ENCODE results near the gene GNAZ.

The GNAZ gene

DNA sequence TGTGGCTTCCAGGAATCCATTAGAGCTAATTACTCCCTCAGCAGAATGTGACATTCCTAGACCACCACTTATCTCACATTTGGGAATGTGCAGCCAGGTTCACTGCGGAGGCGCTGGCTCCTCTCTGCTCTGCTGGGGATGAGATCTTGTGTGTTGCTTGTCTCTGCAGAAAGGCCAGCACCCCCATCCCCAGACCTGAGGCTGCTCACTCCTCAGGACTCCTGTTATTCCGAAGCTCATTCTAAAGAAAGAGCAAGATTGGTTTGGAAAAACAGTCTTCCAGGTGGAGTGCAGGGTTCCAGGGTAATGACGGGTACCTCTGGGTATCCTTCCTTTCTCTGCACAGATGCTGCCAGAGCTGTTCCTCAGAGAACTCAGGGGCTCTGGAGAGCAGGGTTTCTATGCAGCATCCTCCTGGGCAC lies 50.7 kb downstream of the GNAZ start:
- DNase-seq (ENCODE audit: low read depth in 1 of 2, low spot score in 1 of 2), result no peak
- H3K27me3 ChIP-seq (ENCODE audit: insufficient read depth, poor library complexity, severe bottlenecking), result no peaks in the 10 kb centered on the region
- TF ChIP-seq POLR2AphosphoS5 (IDR thresholded peaks at IDR 0.05; ENCODE audit: low read depth) (no peak), SPI1 (IDR thresholded peaks at IDR 0.05; ENCODE audit: borderline replicate concordance, low read depth) (no peak), GABPA (IDR thresholded peaks at IDR 0.05; ENCODE audit: low read depth) (no peak)
- TF ChIP-seq, protein P1, sequence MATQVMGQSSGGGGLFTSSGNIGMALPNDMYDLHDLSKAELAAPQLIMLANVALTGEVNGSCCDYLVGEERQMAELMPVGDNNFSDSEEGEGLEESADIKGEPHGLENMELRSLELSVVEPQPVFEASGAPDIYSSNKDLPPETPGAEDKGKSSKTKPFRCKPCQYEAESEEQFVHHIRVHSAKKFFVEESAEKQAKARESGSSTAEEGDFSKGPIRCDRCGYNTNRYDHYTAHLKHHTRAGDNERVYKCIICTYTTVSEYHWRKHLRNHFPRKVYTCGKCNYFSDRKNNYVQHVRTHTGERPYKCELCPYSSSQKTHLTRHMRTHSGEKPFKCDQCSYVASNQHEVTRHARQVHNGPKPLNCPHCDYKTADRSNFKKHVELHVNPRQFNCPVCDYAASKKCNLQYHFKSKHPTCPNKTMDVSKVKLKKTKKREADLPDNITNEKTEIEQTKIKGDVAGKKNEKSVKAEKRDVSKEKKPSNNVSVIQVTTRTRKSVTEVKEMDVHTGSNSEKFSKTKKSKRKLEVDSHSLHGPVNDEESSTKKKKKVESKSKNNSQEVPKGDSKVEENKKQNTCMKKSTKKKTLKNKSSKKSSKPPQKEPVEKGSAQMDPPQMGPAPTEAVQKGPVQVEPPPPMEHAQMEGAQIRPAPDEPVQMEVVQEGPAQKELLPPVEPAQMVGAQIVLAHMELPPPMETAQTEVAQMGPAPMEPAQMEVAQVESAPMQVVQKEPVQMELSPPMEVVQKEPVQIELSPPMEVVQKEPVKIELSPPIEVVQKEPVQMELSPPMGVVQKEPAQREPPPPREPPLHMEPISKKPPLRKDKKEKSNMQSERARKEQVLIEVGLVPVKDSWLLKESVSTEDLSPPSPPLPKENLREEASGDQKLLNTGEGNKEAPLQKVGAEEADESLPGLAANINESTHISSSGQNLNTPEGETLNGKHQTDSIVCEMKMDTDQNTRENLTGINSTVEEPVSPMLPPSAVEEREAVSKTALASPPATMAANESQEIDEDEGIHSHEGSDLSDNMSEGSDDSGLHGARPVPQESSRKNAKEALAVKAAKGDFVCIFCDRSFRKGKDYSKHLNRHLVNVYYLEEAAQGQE (IDR thresholded peaks at IDR 0.05; ENCODE audit: insufficient replicate concordance, low read depth), result no peak
- TF ChIP-seq, protein P2, sequence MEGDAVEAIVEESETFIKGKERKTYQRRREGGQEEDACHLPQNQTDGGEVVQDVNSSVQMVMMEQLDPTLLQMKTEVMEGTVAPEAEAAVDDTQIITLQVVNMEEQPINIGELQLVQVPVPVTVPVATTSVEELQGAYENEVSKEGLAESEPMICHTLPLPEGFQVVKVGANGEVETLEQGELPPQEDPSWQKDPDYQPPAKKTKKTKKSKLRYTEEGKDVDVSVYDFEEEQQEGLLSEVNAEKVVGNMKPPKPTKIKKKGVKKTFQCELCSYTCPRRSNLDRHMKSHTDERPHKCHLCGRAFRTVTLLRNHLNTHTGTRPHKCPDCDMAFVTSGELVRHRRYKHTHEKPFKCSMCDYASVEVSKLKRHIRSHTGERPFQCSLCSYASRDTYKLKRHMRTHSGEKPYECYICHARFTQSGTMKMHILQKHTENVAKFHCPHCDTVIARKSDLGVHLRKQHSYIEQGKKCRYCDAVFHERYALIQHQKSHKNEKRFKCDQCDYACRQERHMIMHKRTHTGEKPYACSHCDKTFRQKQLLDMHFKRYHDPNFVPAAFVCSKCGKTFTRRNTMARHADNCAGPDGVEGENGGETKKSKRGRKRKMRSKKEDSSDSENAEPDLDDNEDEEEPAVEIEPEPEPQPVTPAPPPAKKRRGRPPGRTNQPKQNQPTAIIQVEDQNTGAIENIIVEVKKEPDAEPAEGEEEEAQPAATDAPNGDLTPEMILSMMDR (IDR thresholded peaks at IDR 0.05; ENCODE audit: insufficient read depth, low read length), result no peak
- no peak overlapping the region for H3K27ac ChIP-seq (replicated peaks)
- H3K4me3 ChIP-seq (replicated peaks; ENCODE audit: insufficient read depth, low read length), result no peak overlapping the region

DNA sequence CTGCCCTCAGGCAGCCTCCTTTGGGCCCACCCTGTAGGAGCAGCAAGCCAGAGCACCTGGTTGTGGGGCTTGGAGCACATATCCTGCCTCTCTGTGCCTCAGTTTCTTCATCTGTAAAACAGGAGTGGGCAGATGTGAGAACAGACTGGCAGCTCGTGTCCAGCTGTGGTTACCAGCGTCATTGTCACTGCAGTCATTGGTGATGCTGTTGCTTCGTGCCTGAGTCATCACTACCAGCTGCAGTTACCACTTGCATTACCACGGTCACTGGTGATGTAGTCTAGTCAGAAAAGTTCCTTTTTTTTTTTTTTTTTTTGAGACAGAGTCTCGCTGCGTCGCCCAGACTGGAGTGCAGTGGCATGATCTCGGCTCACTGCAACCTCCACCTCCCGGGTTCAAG lies 51.1 kb downstream of the GNAZ start:
- Histone ChIP-seq H3K27ac (replicated peaks) (no peak overlapping the region), H3K4me3 (replicated peaks; ENCODE audit: insufficient read depth, low read length) (no peak overlapping the region), H3K27me3 (ENCODE audit: insufficient read depth, poor library complexity, severe bottlenecking) (no peaks in the 10 kb centered on the region)
- no peak for DNase-seq (ENCODE audit: low read depth in 1 of 2, low spot score in 1 of 2)
- TF ChIP-seq, protein P2 (IDR thresholded peaks at IDR 0.05; ENCODE audit: insufficient read depth, low read length), result no peak
- TF ChIP-seq GABPA (IDR thresholded peaks at IDR 0.05; ENCODE audit: low read depth) (no peak), SPI1 (IDR thresholded peaks at IDR 0.05; ENCODE audit: borderline replicate concordance, low read depth) (no peak), POLR2AphosphoS5 (IDR thresholded peaks at IDR 0.05; ENCODE audit: low read depth) (no peak)

DNA sequence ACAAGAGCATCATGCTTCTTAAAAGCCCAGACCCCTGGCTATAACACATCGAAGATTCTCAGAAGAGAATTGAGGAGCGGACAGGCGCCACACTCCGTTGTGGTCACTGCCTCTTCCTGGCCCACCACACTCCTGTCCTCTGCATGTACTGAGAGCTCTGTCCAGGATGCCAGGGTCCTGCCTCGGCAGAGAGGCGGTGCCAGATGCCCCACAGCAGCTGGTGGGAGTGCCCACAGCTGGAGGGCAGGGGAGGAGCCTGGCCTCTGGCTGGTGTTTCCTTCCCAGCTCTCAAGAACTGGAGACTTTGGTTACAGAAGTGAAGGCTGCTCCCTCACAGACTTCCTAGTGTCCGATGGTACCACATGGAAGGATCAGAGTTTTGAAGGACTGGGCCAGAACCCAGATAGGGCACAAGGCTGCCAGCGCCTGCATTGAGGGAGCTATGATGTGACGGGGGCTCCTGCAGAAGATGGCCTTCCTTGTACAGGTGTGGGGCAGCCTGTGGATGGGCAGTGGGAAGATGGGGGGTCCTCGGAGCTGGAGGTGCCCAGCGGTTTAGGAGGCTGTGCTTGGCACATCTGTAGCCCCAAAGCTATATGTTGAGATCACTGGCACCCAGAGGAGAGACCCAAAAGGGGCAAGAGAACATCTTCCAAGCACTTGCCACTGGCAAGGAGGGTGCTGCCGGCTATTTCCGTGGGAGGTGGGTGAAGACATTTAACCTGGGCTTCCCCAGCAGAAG lies 52.1 kb downstream of the GNAZ start:
- H3K27ac ChIP-seq (replicated peaks), result no peak overlapping the region
- no peaks in the 10 kb centered on the region for H3K27me3 ChIP-seq (ENCODE audit: insufficient read depth, poor library complexity, severe bottlenecking)
- DNase-seq (ENCODE audit: low read depth in 1 of 2, low spot score in 1 of 2), result no peak
- TF ChIP-seq POLR2AphosphoS5 (IDR thresholded peaks at IDR 0.05; ENCODE audit: low read depth) (no peak), SPI1 (IDR thresholded peaks at IDR 0.05; ENCODE audit: borderline replicate concordance, low read depth) (no peak), GABPA (IDR thresholded peaks at IDR 0.05; ENCODE audit: low read depth) (no peak)
- TF ChIP-seq, protein P2 (IDR thresholded peaks at IDR 0.05; ENCODE audit: insufficient read depth, low read length), result no peak
- TF ChIP-seq, protein P1 (IDR thresholded peaks at IDR 0.05; ENCODE audit: insufficient replicate concordance, low read depth), result no peak
- no peak overlapping the region for H3K4me3 ChIP-seq (replicated peaks; ENCODE audit: insufficient read depth, low read length)

Data from HL-60 (cell line).